GM12891 (cell line): ENCODE data around the gene UBASH3A.

Source experiments
- PAX5 ChIP-seq: IDR thresholded peaks from 2 replicates; pipeline ENCODE4 v1.6.1; 2011; ENCODE audit warnings: low read length, moderate library complexity, mild to moderate bottlenecking; ENCODE audit not compliant: insufficient read depth, severe bottlenecking
- POLR2A ChIP-seq: IDR thresholded peaks from 2 replicates; pipeline ENCODE4 v1.6.1; 2011; ENCODE audit warnings: low read depth, low read length, control low read depth
- POLR2AphosphoS5 ChIP-seq: IDR thresholded peaks from 2 replicates; pipeline ENCODE4 v1.6.1; 2011; ENCODE audit warnings: low read depth, low read length, control low read depth
- POU2F2 ChIP-seq: IDR thresholded peaks from 2 replicates; pipeline ENCODE4 v1.6.1; 2011; ENCODE audit warnings: low read depth, mild to moderate bottlenecking, control low read depth, low read length, moderate library complexity
- SPI1 ChIP-seq: IDR thresholded peaks from 2 replicates; pipeline ENCODE4 v1.6.1; 2011; ENCODE audit warnings: low read depth, low read length, control low read depth
- TAF1 ChIP-seq: IDR thresholded peaks from 2 replicates; pipeline ENCODE4 v1.6.1; 2011; ENCODE audit warnings: low read depth, low read length, control low read depth

DNA sequence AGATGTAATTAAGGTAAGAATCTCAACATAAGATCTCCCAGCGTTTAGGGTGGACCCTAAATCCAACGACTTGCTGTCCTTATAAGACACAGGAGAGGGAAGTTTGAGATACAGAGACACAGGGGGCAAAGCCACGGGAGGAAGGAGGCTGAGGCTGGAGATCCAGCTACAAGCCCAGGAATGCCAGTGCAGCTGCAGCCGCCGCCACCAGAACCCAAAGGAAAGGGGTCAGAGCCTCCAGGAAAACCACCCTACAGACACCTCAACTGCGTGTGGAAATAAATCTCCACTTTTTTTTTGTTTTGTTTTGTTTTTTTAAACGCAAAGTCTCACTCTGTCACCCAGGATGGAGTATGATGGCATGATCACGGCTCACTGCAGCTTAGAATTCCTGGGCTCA lies 25.3 kb upstream of the UBASH3A start:
- TF ChIP-seq POLR2A: no peak
- no peak for TF ChIP-seq TAF1
- no peak for TF ChIP-seq POU2F2
- TF ChIP-seq SPI1: no peak
- no peak for TF ChIP-seq POLR2AphosphoS5
- no peak for TF ChIP-seq PAX5
